GM21723 (cell line): ENCODE measurements around the gene HLA-DPB1.
"Not testable (repeated sequence)": the region's sequence is repeated elsewhere in the genome, so short reads cannot be mapped to it uniquely, and the experiment has no call there.

ENCODE experiments used
- ATAC-seq: cut with Tn5 transposase; IDR thresholded peaks from one replicate; pipeline ENCODE4 v1.9.1; 2021; ENCODE audit warnings: mild to moderate bottlenecking, moderate library complexity; ENCODE audit not compliant: unreplicated experiment

Gene HLA-DPB1

DNA sequence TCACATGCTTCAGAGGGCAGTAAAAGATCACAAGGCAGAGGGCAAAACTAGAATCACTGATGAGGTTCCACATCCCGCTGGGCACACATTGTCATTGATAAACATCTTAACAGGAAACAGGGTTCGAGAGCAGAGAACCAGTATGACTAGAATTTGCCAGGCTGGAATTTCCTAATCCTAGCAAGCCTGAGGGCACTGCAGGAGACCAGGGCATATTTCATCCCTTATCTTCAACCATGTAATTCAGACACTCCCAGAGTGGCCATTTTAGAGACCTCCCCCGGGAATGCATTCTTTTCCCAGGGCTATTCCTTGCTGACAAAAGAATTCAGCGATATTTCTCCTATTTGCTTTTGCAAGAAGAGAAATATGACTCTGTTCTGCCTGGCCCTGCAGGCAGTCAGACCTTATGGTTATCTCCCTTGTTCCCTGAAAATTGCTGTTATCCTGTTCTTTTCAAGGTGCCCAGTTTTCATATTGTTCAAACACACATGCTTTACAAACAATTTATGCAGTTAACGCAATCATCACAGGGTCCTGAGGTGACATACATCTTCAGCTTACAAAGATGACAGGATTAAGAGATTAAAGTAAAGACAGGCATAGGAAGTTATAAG lies 25.4 kb downstream of the HLA-DPB1 start:
- not testable (repeated sequence) for ATAC-seq

DNA sequence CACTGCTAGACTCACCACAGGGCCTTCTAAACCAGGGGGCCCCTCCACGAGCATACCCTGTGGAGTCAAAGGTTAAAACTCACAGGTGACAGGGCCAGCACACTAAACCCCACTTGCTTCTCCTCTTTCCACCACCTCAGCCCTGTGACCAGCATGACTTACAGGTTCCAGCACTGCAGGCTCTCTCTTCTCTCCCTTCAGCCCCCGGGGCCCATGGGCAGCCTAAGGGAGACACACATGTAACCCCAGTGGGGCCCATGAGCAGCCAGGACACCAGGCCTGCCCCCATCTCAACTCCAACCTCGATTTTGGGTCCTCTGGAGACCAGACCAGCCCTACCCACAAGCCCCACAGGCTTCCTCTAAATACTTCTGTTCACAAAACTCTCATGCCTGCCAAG lies 28.0 kb downstream of the HLA-DPB1 start:
- no peak for ATAC-seq

DNA sequence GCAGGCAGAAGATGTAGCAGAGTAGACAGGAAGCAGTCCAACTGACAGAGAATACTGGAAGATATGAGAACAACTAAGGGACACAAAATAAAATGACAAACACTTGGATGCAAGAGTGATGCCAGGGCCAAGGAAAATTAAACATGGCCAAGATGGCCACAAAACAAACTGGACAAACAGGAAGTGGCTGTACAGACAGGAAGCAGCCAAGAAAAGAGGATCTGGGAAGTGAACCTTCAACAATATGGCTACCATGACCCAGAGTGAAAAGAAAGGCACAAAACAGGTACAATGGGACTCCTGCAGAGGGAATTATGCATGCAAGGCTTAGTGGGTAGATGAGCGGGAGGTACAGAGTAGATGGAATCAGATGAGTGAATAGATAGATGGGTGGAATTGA lies 29.1 kb downstream of the HLA-DPB1 start:
- ATAC-seq, result no peak

DNA sequence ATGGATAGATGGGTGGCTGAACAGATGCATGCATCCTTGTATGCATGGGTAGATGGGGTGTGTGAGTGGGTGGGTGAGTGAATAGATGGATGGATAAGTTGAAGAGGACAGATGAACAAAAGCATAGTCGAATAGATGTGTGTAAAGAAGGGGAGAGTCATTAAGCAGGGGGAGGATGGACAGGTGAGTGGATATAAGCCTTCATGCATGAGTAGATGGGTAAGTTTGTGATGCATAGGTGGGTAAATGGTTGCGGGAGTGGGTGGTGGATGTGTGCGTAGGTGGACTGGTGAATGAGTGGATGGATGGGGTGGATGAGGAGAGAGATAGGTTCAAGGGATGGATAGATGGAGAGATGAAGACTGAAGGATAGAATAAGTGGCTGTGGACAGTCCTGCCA lies 29.6 kb downstream of the HLA-DPB1 start:
- no peak for ATAC-seq

DNA sequence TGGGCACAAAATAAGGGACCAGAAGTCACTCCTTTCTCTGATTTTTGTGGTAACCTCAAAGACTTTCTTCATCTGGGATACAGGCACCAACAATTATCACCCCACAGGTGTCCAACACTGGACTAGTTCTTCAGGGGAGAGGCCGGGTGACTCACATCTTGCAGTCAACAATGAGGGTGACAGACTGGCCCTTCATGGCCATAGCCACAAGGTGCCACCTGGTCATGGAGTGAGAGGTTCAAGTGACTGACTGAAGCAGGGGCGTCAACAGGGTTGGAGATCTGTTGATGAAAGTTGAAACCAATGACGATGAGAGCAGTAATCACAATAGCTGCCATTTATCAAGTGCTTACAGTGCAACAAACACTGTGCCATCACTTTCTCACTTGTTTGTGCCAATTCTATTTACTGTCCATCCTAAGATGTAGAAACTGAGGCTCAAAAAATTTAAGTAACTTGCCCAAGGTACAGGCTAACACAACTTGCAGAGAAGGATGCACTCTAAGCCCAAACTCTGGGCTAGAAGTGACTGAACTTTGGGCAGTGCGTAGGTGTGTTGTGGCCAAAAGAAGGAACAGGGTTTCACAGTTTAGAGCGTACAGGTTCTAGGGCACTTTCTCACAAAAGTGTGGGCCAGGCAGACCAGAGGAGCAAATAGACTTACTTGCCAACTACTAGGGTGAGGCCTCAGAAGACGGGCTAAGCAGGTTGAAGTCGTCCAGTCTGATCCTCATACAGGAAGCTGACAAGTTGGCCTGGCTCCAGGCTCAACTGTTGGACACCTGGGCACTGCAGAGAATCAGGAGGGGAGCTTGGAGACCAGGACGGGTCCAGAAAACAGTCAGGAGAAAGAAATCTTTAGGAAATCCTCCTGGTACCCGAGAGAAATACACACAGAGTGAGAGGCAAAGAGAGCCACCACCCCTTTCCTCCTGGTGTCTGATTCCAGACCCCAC lies 30.4 kb downstream of the HLA-DPB1 start:
- ATAC-seq, result no peak

DNA sequence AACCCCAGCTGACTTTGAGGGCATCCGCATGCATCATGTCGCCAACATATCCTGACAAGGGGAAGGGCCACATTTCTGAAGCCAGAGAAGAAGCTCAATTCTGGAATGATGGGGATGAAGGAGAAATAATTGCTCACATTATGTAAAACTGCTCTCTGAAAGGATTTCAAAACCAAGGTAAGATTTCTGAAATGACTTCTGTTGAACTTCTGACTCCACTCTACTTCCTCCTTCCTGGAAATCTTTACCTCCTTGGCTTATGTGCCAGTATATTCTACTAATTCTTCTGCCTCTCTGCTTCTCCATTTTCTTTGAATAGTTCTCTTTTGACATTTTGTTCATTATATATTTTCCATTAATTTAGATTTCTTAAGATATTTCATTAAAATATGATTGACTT lies 31.9 kb downstream of the HLA-DPB1 start:
- no peak for ATAC-seq

DNA sequence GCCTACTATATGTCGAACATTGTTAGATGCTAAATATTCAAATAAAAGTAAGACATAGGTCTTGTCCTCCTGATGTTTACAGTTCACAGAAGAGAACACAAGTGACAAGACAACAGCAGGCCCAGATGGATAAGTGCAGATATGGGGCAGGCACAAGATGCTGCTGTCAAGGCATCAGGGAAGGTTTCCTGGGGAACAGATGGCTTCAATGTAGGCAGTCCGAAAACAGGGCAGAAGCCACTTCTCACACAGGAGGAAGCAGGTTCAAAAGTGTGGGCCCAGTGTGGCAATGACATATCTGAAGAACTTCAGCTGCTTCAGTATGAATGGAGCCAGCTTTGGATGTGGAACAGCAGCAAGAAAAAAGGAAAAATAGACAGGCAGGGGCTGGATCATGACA lies 32.5 kb downstream of the HLA-DPB1 start:
- ATAC-seq, result no peak

DNA sequence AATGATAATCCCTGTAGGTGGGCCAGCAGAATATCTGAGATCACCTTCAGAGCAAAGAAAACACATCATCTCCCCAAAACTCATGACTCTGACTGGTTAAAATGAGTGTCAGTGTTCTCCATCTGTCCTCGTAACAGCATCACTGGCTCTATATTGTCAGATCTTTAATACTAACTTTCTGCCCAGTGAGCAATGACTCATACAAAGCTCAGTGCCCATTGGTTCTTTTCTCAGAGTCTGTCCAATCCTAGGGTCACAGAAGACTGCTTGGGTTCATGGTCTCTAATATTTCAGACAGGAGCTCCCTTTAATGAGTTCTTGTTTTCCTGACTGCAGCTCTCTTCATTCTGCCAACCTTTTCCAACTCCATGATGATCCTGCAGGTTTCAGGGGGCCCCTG lies 36.4 kb downstream of the HLA-DPB1 start:
- peak; percentile 84 for ATAC-seq

DNA sequence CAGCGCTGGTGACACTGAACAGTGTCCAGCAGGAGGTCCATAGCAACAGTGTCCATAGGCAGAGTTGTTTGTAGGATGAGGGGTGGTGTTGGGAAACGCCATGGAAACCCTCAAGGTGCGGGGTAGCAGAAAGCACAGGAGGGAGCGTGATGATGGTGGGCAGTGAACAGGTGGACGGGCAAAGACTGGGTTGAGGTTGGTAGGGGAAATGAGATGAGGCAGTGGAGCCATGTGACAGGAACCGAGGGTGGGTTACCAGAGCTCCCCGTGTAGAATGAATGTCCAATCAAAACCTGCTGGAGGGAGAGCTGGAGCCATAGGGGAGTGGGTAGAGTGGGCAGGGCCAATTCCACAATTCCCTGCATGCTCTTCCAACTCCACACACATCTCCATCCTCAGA lies 38.0 kb downstream of the HLA-DPB1 start:
- no peak for ATAC-seq

DNA sequence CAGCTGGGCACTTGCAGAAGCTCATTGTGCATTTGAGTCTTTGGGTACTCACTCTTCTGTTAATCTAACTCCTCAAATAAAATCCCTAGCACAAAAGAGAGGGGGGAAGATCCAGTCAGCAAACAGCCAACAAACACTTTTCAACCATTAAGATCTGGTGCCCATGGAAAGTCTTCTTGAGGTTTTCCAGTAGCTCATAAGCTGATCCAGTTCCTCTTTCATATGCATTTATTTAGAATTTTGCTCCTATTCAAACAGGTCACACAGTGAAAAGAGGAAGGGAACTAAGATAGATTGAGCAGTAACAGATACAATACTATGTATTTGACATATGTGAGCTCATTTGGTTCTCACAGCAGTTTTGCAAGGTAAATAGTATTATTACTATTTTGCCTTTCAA lies 38.6 kb downstream of the HLA-DPB1 start:
- ATAC-seq, result no peak

DNA sequence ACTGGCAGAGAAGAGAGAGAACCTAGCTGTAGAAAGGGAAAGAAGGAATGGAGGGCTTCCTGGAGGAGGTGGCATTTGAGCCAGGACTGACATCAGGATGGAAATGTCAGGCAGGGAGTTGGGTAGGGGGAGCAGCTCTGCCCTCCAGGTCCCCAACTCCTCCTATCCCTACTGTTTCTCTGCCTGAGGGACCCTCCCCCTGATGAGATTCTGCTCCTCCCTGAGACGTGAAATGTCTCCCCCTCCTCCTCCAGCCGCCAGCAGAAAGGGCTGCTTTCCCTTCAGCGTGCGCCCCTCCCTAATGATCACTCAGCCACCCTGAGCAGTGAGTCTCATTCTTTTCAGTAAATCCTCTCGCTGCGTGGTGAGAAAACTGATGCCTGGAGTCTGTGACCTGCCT lies 40.6 kb downstream of the HLA-DPB1 start:
- no peak for ATAC-seq

DNA sequence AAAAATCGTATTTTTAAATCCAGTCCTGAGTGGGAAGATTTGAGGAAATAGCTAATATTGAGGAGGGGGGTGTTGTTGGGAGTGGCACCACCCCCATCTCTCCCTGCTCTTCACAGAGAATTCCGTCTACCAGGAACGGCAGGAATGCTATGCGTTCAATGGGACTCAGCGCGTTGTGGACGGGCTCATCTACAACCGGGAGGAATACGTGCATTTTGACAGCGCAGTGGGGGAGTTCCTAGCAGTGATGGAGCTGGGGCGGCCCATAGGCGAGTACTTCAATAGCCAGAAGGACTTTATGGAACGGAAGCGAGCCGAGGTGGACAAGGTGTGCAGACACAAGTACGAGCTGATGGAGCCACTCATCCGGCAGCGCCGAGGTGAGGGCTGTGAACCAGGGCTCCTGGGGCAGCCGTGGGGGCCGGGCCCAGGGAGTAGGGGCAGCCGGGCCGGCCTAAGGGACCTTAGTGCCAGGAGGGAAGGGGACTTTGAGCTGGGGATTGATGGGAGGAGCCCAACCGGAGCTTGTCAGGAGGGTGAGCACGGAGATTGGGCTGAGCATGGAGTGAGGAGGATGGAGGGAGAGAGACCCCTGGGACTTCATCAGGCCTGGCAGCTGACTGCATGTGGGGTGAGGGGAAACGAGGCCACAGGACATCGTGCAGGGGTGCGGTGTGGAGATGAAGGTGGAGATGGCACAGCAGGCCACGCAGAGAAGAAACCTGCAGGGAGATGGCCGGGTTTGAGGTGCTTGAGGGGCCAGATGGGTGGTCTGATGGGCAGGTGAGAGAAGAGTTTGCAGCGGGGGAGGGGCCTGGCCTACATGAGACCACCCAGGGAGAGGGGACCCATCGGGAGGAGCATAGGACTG lies 41.3 kb downstream of the HLA-DPB1 start:
- no peak for ATAC-seq

DNA sequence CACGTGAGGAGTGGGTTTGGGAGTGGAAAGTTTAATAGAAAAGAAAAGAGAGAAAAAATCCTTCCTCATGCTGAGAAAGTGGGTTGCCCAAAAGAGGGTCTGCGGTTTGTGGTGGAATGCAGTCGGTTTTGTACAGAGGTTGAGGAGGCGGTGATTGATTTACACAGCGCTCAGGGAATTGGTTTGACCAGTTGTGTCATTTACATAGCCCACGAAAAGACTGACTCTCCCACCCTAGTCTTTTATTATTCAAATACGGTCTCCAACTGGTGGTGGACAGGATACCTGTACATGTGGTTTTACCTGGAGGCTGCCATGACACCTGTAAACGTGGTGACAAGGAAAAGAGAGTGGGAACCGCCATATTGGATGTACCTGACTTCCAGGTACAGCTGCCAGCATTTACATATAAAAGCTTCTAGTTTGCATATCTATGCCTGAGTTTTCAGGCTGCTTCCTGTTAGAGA lies 42.1 kb downstream of the HLA-DPB1 start:
- ATAC-seq, result no peak

DNA sequence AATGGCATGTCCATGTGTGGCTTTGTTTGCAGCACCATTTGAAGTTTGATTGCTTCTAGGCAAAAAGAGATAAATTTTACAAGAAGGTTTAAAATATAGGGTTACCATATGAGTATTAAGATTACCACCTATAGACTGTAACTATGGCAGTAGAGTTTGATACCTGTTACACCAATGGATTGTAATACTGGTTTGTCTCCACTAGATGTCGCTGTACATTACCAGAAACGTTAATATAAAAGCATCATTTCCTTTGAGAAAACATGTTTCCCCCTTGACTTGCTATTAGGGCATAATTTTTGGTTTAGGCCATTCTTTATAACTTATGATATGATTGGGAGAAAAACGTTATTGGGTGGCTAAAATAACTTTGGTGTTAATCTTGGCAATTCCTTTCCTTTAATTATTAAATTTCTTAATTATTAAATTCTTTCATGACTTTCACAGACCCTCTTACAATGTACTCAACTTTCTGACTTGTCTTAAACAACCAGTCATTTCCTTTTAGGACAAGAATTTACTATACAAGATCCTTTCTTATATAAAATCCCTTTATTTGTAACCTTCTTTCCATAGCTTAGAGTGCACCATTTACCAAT lies 42.8 kb downstream of the HLA-DPB1 start:
- ATAC-seq, result no peak

DNA sequence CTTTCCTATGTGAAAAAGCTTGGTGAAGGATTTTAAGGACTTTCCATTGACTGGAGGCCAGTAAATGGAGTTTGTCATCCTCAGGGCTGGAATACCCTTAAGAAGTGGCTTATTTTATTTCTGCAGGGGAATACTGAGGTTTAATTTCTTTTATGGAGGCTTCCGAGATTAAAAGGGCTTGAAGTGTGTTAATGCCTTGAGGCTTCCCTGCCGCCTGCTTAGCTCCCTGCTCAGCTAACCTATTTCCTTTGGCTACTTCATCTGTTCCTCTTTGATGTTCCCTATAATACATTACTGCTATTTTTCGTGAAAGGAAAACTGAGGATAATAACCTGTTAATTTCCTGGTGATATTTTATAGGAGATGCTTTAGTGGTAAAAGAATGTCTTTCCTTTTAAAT lies 44.2 kb downstream of the HLA-DPB1 start:
- ATAC-seq, result no peak

DNA sequence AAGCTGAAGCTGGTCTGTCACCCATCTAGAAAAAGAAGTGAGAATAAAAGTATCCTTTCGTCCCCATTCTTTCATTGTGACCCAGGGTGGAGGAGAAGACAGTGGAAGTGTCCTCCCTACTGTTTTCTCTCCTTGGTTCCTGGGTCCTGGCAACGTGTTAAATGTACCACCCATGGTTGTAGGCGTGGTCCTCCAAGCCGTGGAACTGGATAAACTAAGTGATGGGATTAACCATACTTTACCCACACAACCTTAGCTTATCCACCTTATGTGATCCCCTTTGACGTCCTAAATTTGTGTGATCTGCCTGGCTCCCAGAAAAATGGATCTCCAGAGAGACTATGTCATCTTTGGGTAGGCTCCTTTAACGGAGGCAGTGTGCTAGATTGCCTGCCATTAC lies 47.4 kb downstream of the HLA-DPB1 start:
- no peak for ATAC-seq

DNA sequence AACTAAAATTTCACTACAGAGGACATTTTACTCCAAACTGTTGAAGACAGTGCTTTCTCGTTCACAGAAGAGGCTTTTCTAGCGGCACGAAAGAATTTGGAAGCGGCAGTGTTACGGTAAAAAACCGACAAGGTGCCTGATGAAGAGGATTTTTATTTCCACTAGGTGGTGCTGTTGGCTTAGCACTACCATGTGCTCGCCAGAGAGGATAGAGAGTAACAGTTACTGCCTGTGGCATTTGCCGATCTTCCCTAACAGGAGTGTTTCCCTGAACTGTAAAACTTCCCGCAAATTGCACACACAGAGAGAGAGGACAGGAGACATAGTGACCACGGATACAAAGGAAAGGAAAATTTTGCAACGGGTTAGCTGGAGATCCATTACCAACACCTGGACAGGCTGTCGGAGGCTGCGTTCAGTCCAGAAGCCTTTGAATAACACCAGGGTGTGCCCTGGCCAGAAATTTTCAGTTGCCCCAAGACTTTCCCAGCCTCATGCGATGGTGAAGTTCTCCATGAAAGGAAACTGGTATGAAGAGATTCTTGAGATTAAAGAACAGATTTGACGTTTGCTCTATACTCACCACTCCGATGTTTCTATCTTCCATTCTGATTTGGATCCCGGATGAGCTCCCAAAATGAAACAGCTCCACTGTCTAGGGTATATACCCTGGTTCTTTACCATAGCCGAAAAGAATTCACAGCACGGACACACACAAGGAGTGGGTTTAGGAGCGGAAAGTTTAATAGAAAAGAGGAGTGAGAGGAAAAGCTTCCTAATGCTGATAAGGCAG lies 48.1 kb downstream of the HLA-DPB1 start:
- no peak for ATAC-seq

DNA sequence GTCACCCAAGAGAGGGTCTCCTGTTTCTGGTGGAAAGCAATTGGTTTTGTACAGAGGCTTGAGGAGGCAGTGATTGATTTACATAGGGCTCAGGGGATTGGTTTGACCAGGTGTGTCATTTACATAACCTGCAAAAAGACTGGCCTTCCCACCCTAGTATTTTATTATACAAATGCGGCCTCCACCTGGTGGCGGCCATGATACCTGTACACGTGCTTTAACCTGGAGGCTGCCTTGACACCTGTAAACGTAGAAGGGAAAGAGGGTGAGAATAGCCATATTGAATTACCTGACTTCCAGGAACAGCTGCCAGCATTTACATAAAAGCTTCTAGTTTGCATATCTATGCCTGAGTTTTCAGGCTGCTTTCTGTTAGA lies 48.7 kb downstream of the HLA-DPB1 start:
- ATAC-seq, result no peak

DNA sequence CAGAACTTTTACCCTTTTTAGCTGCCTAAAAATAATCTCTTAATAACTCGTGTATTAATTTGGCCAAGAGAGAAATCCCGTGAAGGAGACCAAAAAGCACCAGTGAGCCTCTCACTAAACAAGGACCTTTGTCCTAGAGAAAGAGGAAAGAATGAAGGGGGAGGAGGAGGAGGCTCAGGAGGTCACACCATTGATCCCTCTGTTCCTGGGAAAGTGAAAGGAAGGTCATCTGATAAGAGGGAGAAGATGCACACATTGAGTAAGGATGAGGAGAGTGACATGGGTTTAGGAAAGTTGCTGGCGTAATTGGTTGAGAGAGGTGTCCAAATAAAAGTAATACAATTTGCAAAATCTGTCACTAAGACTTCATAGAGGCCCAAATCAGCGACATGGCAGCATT lies 49.2 kb downstream of the HLA-DPB1 start:
- no peak for ATAC-seq

DNA sequence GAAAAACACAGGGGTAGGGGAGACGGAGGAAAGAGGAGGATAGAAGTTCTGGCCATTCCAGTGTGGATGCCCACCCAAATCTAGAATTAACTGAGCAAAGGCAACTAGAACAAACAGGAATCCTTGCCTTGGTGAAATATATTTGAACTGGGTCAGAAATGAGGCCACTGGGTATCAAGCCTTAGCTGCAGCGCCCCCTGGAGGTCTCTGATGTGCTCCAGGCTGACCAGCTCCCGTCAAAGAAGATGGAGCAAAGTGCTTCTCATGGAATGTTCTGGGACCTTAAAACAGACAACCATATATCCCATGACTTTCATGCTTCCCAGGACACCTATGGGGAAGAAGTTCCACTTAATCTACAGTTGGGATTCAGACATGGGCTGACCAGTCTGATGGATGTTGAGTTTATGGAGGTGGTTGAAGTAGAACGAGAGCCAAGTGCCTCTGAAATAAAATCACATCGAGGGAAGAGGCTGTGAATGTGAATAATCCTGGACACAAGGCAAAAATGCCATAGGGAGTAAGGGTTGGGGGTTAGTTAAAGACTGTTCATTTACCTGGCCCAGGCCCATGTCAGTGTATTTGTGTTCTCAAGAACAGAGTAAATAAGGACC lies 50.4 kb downstream of the HLA-DPB1 start:
- ATAC-seq, result no peak
